C4-2B (cell line): ENCODE results near the gene ASB11.

Experiments
- ZFX ChIP-seq: fragments of 450-650 bp; IDR thresholded peaks from 2 replicates; pipeline ENCODE4 v1.6.1; 2017
- TF ChIP-seq, protein P1 (sequence below): fragments of 450-650 bp; conservative IDR thresholded peaks from 2 replicates; pipeline ENCODE4 v1.5.1; 2017; ENCODE audit warnings: mild to moderate bottlenecking

DNA sequence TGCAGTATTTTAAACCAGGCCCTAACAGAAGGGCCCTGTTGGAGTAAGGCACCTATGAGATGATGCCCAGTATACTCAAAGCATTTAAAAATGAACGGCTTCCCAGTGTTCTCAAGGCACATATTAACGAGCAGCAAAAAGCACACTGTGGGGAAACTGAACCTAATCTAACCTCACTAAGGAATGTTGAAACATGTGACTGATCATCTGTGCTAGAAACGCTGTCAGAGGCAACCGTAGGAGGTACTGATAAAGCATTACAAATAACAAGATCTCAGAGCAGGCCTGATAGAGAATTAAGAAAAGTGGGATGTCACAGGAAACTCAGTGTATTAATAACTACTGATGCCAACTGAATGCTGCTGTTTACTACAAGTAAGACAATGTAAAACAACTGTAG lies 69.5 kb downstream of the ASB11 start:
- TF ChIP-seq, protein P1, sequence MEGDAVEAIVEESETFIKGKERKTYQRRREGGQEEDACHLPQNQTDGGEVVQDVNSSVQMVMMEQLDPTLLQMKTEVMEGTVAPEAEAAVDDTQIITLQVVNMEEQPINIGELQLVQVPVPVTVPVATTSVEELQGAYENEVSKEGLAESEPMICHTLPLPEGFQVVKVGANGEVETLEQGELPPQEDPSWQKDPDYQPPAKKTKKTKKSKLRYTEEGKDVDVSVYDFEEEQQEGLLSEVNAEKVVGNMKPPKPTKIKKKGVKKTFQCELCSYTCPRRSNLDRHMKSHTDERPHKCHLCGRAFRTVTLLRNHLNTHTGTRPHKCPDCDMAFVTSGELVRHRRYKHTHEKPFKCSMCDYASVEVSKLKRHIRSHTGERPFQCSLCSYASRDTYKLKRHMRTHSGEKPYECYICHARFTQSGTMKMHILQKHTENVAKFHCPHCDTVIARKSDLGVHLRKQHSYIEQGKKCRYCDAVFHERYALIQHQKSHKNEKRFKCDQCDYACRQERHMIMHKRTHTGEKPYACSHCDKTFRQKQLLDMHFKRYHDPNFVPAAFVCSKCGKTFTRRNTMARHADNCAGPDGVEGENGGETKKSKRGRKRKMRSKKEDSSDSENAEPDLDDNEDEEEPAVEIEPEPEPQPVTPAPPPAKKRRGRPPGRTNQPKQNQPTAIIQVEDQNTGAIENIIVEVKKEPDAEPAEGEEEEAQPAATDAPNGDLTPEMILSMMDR, result no peak
- TF ChIP-seq ZFX, result no peak
